Epithelial cell of proximal tubule (primary cell): ENCODE measurements around the gene KLHL25. TPM values are rescaled to one million over a fixed set of nuclear protein-coding genes. Genes with fewer than 3 reads are reported as not detected.

Source experiments
- DNase-seq: peaks from one replicate; pipeline ENCODE4 v3.0.0-alpha.2; 2011; ENCODE audit warnings: low read depth
- H3K4me3 ChIP-seq: 2 replicates; pipeline ENCODE4 v1.5.1; 2011; ENCODE audit warnings: low read depth, mild to moderate bottlenecking, low read length
- CTCF ChIP-seq: conservative IDR thresholded peaks from 2 replicates; pipeline ENCODE4 v1.5.1; 2012; ENCODE audit warnings: low read depth, mild to moderate bottlenecking, low read length
- total RNA-seq: library from RNA; depleted of rRNA; stranded (reverse); fragments of >200 nt; gene quantifications from 2 replicates; pipeline ENCODE4 v1.2.3, GENCODE V29; 2015

The KLHL25 gene
- total RNA-seq, 1 donor from 2014 or later, result 8.1 TPM

- DNase-seq, result no peak
- H3K4me3 ChIP-seq, result no peak overlapping the region
- TF ChIP-seq CTCF, result no peak
Observed at GRCh38 chr15:85752491-85752961, 42.2 kb downstream of the KLHL25 start.

GRCh38 chr15:85752124-85752475, 42.6 kb downstream of the KLHL25 start:
- TF ChIP-seq CTCF, result no peak
- DNase-seq, result no peak
- no peak overlapping the region for H3K4me3 ChIP-seq

GRCh38 chr15:85751291-85752123, 43.2 kb downstream of the KLHL25 start:
- no peak for TF ChIP-seq CTCF

GRCh38 chr15:85750319-85751290, 44.1 kb downstream of the KLHL25 start:
- no peak for TF ChIP-seq CTCF
- no peak for DNase-seq
- H3K4me3 ChIP-seq, result no peak overlapping the region

More at GRCh38 chr15:85751291-85752123, 43.2 kb downstream of the KLHL25 start:
- no peak overlapping the region for H3K4me3 ChIP-seq
- no peak for DNase-seq

- no peak overlapping the region for H3K4me3 ChIP-seq
- TF ChIP-seq CTCF, result no peak
- no peak for DNase-seq
Observed at GRCh38 chr15:85749261-85750151, 45.2 kb downstream of the KLHL25 start.

GRCh38 chr15:85748729-85749128, 46.0 kb downstream of the KLHL25 start:
- DNase-seq, result no peak

More at GRCh38 chr15:85748729-85749128, 46.0 kb downstream of the KLHL25 start:
- no peak overlapping the region for H3K4me3 ChIP-seq
- TF ChIP-seq CTCF, result no peak
